GM23248 (cell line): ENCODE results near the gene RUNX1.

ENCODE experiments used
- EZH2 ChIP-seq: fragments of 200-600 bp; sonication (generic); IDR thresholded peaks from 2 replicates; pipeline ENCODE4 v1.6.1; 2018; ENCODE audit warnings: antibody characterized with exemption, mild to moderate bottlenecking; ENCODE audit not compliant: insufficient read depth, poor library complexity, severe bottlenecking
- EZH2phosphoT487 ChIP-seq: fragments of 200-600 bp; sonication (generic); IDR thresholded peaks from 2 replicates; pipeline ENCODE4 v1.6.1; 2018; ENCODE audit warnings: antibody characterized with exemption, moderate library complexity, mild to moderate bottlenecking, low read depth; ENCODE audit not compliant: insufficient read depth

GRCh38 chr21:35006771-35007170 lies 42.3 kb downstream of the RUNX1 start:
- TF ChIP-seq EZH2 (no peak), EZH2phosphoT487 (no peak)
